CD8-positive, alpha-beta memory T cell (primary cell): Measurements from ENCODE around the gene HOXC13. TPM values are rescaled to one million over a fixed set of nuclear protein-coding genes. Genes with fewer than 3 reads are reported as not detected.

Source experiments
- CTCF ChIA-PET: fragments of 350-600 bp; sonication (Branson Sonifier 250); formaldehyde crosslinking; loops from one replicate; lab custom pipeline; 2021; ENCODE audit warnings: antibody characterized with exemption; lab: Charles Lee
- POLR2A ChIA-PET: fragments of 350-600 bp; sonication (Branson Sonifier 250); formaldehyde crosslinking; loops from one replicate; lab custom pipeline; 2021; ENCODE audit warnings: antibody characterized with exemption; lab: Charles Lee
- DNase-seq, 5 donors: peaks; one replicate each; pipeline versions ENCODE4 v3.0.0 to v3.0.0-alpha.2; 2020 to 2022; ENCODE audit warnings: mixed read lengths in 1 of 5
- H3K27ac ChIP-seq: one replicate; pipeline ENCODE4 v1.7.0; 2013; ENCODE audit warnings: low read depth, mild to moderate bottlenecking, low read length, moderate library complexity
- H3K27me3 ChIP-seq: 2 replicates; pipeline ENCODE4 v1.7.0; 2013; ENCODE audit warnings: low read length, mild to moderate bottlenecking; ENCODE audit not compliant: insufficient read depth, poor library complexity, severe bottlenecking
- H3K36me3 ChIP-seq: 2 replicates; pipeline ENCODE4 v1.7.0; 2013; ENCODE audit warnings: mild to moderate bottlenecking, low read length, moderate library complexity; ENCODE audit not compliant: insufficient read depth
- H3K4me1 ChIP-seq: 2 replicates; pipeline ENCODE4 v1.7.0; 2013; ENCODE audit warnings: mild to moderate bottlenecking, low read length, moderate library complexity; ENCODE audit not compliant: insufficient read depth
- H3K4me3 ChIP-seq: 2 replicates; pipeline ENCODE4 v1.7.0; 2013; ENCODE audit warnings: mild to moderate bottlenecking, low read length
- H3K9me3 ChIP-seq: 2 replicates; pipeline ENCODE4 v1.7.0; 2013; ENCODE audit warnings: mild to moderate bottlenecking, low read length
- H3K27ac Mint-ChIP-seq, 8 donors: one replicate each; pipeline ENCODE4 v1.8.0; 2020 to 2021; ENCODE audit warnings: mixed read lengths in 8 of 8, mild to moderate bottlenecking in 6 of 8, inconsistent platforms in 3 of 8, moderate library complexity in 3 of 8
- H3K27me3 Mint-ChIP-seq, 2 donors: one replicate each; pipeline ENCODE4 v1.8.0; 2020 to 2021; ENCODE audit warnings: mixed read lengths in 2 of 2, mild to moderate bottlenecking in 1 of 2, moderate library complexity in 1 of 2
- H3K36me3 Mint-ChIP-seq, 3 donors: one replicate each; pipeline ENCODE4 v1.8.0; 2020 to 2021; ENCODE audit warnings: mixed read lengths in 3 of 3, inconsistent platforms in 1 of 3, mild to moderate bottlenecking in 1 of 3
- H3K4me1 Mint-ChIP-seq, 3 donors: one replicate each; pipeline ENCODE4 v1.8.0; 2020 to 2021; ENCODE audit warnings: mixed read lengths in 3 of 3, inconsistent platforms in 1 of 3, mild to moderate bottlenecking in 1 of 3
- H3K4me3 Mint-ChIP-seq, 7 donors: one replicate each; pipeline ENCODE4 v1.8.0; 2020 to 2021; ENCODE audit warnings: mixed read lengths in 7 of 7, mild to moderate bottlenecking in 6 of 7, moderate library complexity in 4 of 7, inconsistent platforms in 2 of 7
- H3K9me3 Mint-ChIP-seq, 5 donors: one replicate each; pipeline ENCODE4 v1.8.0; 2020 to 2022; ENCODE audit warnings: mixed read lengths in 5 of 5, mild to moderate bottlenecking in 3 of 5, moderate library complexity in 2 of 5, inconsistent platforms in 1 of 5
- polyA plus RNA-seq: library from polyadenylated mRNA; unstranded; fragments of 300-500 nt; fragmentation: Illumina TruSeq; gene quantifications from one replicate; pipeline ENCODE4 v1.2.3, GENCODE V29; 2021
- total RNA-seq, 2 experiments: library from RNA; stranded (reverse); gene quantifications; one replicate each; pipeline ENCODE4 v1.2.3, GENCODE V29; 2021

HOXC13 gene
- total RNA-seq (not detected), polyA plus RNA-seq (not detected)

- POLR2A ChIA-PET = no interaction called here
- peak within 1 kb of the TSS in 2 of 8 donors; percentile 80 to 89 for H3K27ac Mint-ChIP-seq
- no peaks in the 10 kb centered on the region for H3K36me3 Mint-ChIP-seq
- H3K27me3 ChIP-seq = peaks cover 66% of the 10 kb centered on the region
- peaks cover 82 to 88% of the 10 kb centered on the region in 2 donors for H3K27me3 Mint-ChIP-seq
- peak within 1 kb of the TSS in 5 of 7 donors; percentile 16 to 56 (median 36) for H3K4me3 Mint-ChIP-seq
- H3K27ac ChIP-seq = no peak within 1 kb of the TSS
- no peaks in the 10 kb centered on the region for H3K9me3 ChIP-seq
- CTCF ChIA-PET = no interaction called here
- peak in 1 of 5 donors; percentile 24 for DNase-seq
- no peaks in the 10 kb centered on the region for H3K36me3 ChIP-seq
- H3K9me3 Mint-ChIP-seq = peaks cover 0 to 2% (median 0%) of the 10 kb centered on the region in 5 donors
- peaks cover 11 to 18% (median 12%) of the 10 kb centered on the region in 3 donors for H3K4me1 Mint-ChIP-seq
- H3K4me1 ChIP-seq = peaks cover 10% of the 10 kb centered on the region
- H3K4me3 ChIP-seq = no peak within 1 kb of the TSS
Measured at GRCh38 chr12:53938326-53939140, at the start of gene HOXC13. Gene HOXC13, plus strand, starts transcription at chr12:53938831. Its CDS starts 76 bp downstream, at chr12:53938907.

DNA sequence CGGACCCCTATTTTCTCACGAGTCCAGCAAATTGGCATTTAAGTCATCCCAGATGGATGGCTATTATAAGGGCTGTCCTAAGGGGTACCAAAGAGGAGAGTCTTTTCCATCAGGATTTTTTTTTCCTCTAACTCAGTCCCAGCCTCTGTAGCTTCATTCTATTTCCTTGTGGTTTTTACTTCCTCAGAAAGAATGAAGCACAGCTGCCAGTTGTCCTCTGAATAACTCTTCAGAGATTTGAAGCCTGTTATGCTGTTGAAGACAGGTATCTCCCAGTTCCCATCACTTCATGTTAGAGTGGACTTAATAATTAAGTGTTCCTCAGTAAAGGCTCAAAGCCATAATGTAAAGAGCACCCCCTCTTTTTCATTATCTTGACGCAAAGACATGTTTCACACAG lies 48.5 kb upstream of the HOXC13 start:
- POLR2A ChIA-PET = no interaction called here
- Mint-ChIP-seq H3K27me3 (peaks cover 15 to 83% of the 10 kb centered on the region in 2 donors), H3K4me1 (no peaks in the 10 kb centered on the region), H3K36me3 (no peaks in the 10 kb centered on the region), H3K9me3 (peaks cover 0 to 2% (median 0%) of the 10 kb centered on the region in 5 donors), H3K27ac (no peak overlapping the region), H3K4me3 (no peak overlapping the region)
- no peak overlapping the region for H3K4me3 ChIP-seq
- H3K9me3 ChIP-seq = no peaks in the 10 kb centered on the region
- CTCF ChIA-PET = no interaction called here
- H3K27ac ChIP-seq = no peak overlapping the region
- no peak for DNase-seq
- H3K36me3 ChIP-seq = no peaks in the 10 kb centered on the region
- H3K4me1 ChIP-seq = no peaks in the 10 kb centered on the region
- H3K27me3 ChIP-seq = peaks cover 6% of the 10 kb centered on the region

DNA sequence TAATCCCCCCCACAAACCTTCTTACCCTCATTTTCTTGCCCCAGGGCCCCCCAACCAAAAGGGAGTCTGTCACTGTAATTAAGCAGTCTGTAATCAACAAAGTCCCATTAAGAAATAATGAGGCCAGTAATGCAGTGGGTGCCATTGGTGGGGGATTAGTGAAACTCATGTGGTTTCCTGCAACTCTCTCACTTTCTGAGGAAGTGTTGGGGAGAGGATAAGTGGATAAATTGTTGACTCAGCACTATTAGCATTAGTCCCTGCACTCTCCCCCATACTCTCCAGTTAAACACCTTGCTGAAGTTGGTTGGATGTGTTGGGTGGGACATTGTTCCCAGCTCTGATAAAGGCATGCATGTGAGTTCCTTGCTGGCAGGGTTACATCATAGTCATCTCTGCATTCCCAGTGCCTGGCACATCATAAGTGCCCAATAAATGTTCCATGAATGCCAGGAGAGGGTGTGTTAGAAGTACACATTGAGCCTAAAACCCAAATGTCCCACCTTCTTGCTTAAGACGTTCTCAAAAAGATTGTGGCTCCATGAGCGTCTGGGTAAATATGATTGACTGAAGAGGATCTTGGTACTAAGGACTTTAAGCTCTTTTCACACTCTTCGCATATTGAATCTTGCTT lies 45.8 kb upstream of the HOXC13 start:
- H3K36me3 ChIP-seq = no peaks in the 10 kb centered on the region
- CTCF ChIA-PET = no interaction called here
- POLR2A ChIA-PET = no interaction called here
- no peak for DNase-seq
- H3K27ac ChIP-seq = no peak overlapping the region
- H3K9me3 Mint-ChIP-seq = peaks cover 0 to 2% (median 0%) of the 10 kb centered on the region in 5 donors
- H3K36me3 Mint-ChIP-seq = no peaks in the 10 kb centered on the region
- no peak overlapping the region for H3K4me3 ChIP-seq
- H3K4me1 ChIP-seq = no peaks in the 10 kb centered on the region
- no peaks in the 10 kb centered on the region for H3K9me3 ChIP-seq
- peaks cover 6% of the 10 kb centered on the region for H3K27me3 ChIP-seq
- no peaks in the 10 kb centered on the region for H3K4me1 Mint-ChIP-seq
- no peak overlapping the region for H3K4me3 Mint-ChIP-seq
- peaks cover 21 to 91% of the 10 kb centered on the region in 2 donors for H3K27me3 Mint-ChIP-seq
- H3K27ac Mint-ChIP-seq = no peak overlapping the region

- Histone ChIP-seq H3K4me1 (no peaks in the 10 kb centered on the region), H3K36me3 (no peaks in the 10 kb centered on the region), H3K4me3 (no peak overlapping the region), H3K9me3 (no peaks in the 10 kb centered on the region), H3K27ac (no peak overlapping the region), H3K27me3 (peaks cover 10% of the 10 kb centered on the region)
- H3K4me3 Mint-ChIP-seq = no peak overlapping the region
- H3K27ac Mint-ChIP-seq = no peak overlapping the region
- no peaks in the 10 kb centered on the region for H3K4me1 Mint-ChIP-seq
- DNase-seq = no peak
- CTCF ChIA-PET = no interaction called here
- H3K9me3 Mint-ChIP-seq = no peaks in the 10 kb centered on the region
- POLR2A ChIA-PET = no interaction called here
- no peaks in the 10 kb centered on the region for H3K36me3 Mint-ChIP-seq
- H3K27me3 Mint-ChIP-seq = peaks cover 34 to 74% of the 10 kb centered on the region in 2 donors
Measured at GRCh38 chr12:53899230-53899629, 39.4 kb upstream of the HOXC13 start.

DNA sequence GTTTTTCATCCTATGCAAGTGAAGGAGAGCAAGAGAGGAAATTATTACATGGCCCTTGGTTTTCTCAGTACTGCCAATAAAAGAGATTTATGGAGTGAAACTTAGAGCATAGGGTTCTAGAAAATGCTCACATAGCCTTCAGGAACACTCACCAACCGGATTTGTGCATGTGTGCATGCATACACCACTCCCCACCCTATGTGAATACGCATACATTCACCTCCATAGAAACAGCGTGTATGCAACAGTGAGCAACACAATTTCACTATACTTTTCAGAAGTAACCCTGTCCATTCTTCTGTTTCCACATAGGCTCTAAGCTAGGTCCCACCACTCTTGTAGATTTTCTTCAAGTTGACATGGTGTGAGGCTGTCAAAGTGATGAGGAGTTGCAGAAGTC lies 31.5 kb upstream of the HOXC13 start:
- no peak overlapping the region for H3K4me3 Mint-ChIP-seq
- DNase-seq = no peak
- no peak overlapping the region for H3K27ac Mint-ChIP-seq
- H3K4me1 Mint-ChIP-seq = no peaks in the 10 kb centered on the region
- Histone ChIP-seq H3K9me3 (no peaks in the 10 kb centered on the region), H3K4me3 (no peak overlapping the region), H3K27ac (no peak overlapping the region), H3K36me3 (no peaks in the 10 kb centered on the region), H3K27me3 (peaks cover 4% of the 10 kb centered on the region), H3K4me1 (no peaks in the 10 kb centered on the region)
- no peaks in the 10 kb centered on the region for H3K36me3 Mint-ChIP-seq
- ChIA-PET CTCF (no interaction called here), POLR2A (no interaction called here)
- H3K27me3 Mint-ChIP-seq = peaks cover 18 to 35% of the 10 kb centered on the region in 2 donors
- no peaks in the 10 kb centered on the region for H3K9me3 Mint-ChIP-seq

GRCh38 chr12:53916788-53917655 lies 21.6 kb upstream of the HOXC13 start:
- Mint-ChIP-seq H3K9me3 (no peaks in the 10 kb centered on the region), H3K27me3 (peaks cover 23 to 75% of the 10 kb centered on the region in 2 donors), H3K4me1 (no peaks in the 10 kb centered on the region), H3K4me3 (no peak overlapping the region), H3K27ac (no peak overlapping the region), H3K36me3 (no peaks in the 10 kb centered on the region)
- H3K4me3 ChIP-seq = no peak overlapping the region
- H3K27ac ChIP-seq = no peak overlapping the region
- ChIA-PET CTCF (no interaction called here), POLR2A (no interaction called here)
- no peak for DNase-seq
- no peaks in the 10 kb centered on the region for H3K9me3 ChIP-seq
- H3K4me1 ChIP-seq = no peaks in the 10 kb centered on the region
- peaks cover 25% of the 10 kb centered on the region for H3K27me3 ChIP-seq
- no peaks in the 10 kb centered on the region for H3K36me3 ChIP-seq

DNA sequence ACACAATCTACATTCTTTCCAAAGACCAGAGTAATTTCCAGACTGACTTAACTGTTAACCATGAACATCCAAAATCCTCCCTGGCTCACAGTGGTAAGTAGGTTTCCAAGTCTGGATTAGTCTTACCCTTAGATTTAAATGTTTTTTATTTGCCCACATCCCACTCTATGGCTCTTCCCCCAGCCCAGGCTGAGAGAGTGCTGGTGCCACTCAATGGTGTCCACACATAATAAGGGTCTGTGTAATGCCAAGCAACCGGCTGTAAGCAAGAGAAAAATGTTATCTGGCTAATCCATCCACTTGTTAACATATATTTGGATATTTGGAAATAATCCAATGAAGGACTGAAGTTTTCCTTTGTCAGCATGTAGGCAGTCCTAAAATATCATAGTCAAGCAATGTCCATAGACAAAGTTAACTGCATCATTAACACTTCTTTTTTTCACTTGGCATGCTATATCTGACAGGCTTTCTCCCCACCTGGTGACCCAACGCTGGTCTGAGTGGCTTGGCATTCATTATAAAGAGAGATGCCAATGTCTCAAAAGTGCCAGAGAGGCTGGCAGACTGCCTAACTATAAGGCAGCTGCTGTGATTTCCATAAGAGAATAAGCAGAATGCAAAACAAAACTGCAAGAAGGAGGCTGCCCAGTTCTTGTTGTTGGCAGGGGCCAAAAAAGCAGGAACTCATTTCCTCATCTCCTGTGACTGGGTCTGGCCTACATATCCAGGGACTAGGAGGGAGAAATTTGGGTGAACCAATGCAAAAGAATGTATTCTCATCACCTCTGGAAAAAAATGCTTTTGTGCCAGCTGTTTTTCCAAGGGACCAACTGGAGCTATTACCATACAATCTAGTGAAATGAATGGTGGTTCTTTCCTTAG lies 13.9 kb upstream of the HOXC13 start:
- CTCF ChIA-PET = no interaction called here
- Histone ChIP-seq H3K4me3 (no peak overlapping the region), H3K4me1 (no peaks in the 10 kb centered on the region), H3K36me3 (no peaks in the 10 kb centered on the region), H3K27me3 (peaks cover 65% of the 10 kb centered on the region), H3K9me3 (no peaks in the 10 kb centered on the region), H3K27ac (no peak overlapping the region)
- no peaks in the 10 kb centered on the region for H3K36me3 Mint-ChIP-seq
- H3K9me3 Mint-ChIP-seq = peaks cover 0 to 2% (median 0%) of the 10 kb centered on the region in 5 donors
- POLR2A ChIA-PET = no interaction called here
- H3K4me1 Mint-ChIP-seq = no peaks in the 10 kb centered on the region
- H3K27ac Mint-ChIP-seq = no peak overlapping the region
- peaks cover 67 to 92% of the 10 kb centered on the region in 2 donors for H3K27me3 Mint-ChIP-seq
- no peak overlapping the region for H3K4me3 Mint-ChIP-seq
- DNase-seq = no peak
